Heart left ventricle (tissue), 13 donors: Measurements from ENCODE around the gene AMACR.
"Not testable (repeated sequence)": the region's sequence is repeated elsewhere in the genome, so short reads cannot be mapped to it uniquely, and the experiment has no call there.

Experiments
- CTCF ChIP-seq, 12 donors: fragments of 200-600 bp; sonication (generic) in 4 of 12; IDR thresholded peaks; one replicate each; pipeline versions ENCODE4 v1.5.0 to v1.8.0; 2018 to 2022; ENCODE audit warnings: antibody characterized with exemption in 12 of 12, mild to moderate bottlenecking in 5 of 12
- POLR2A ChIP-seq, 2 donors: fragments of 450-650 bp; IDR thresholded peaks; one replicate each; pipeline ENCODE4 v1.6.1; 2017; ENCODE audit warnings: antibody characterized with exemption in 2 of 2, mild to moderate bottlenecking in 2 of 2, moderate library complexity in 2 of 2
- donor health status: ischemic (EF 13 %, LVEDD 7.1; RV severe dilation, severe dysfunction).
- donor health status: DM: no; HTN: yes; CAD: no.
- donor health status: DM: no; HTN: no; CAD: no.
- donor health status: ischemic (EF 25% LVEDD 6.9; RV normal size, moderate dysfunction).
- donor health status: ischemic (EF 25% LVEDD 5.7; RV mildly dilated, moderate dysfunction).
- donor health status: ischemic (EF 35%, LVEDD 5.7; RV mildly dilated, moderate dysfunction).
- donor health status: nonischemic (EF 11% LVEDD 7.7; RV severe dilation, severe dysfunction).
- donor health status: DM: yes; HTN: yes; CAD: no.
- donor health status: PGD.
- donor health status: ischemic (EF 29% LVEDD 5.4; RV normal size, mild dysfunction).
- donor health status: nonischemic (EF 23%, LVEDD 6.1; RV moderate dilation, normal function).

GRCh38 chr5:34010146-34010545 is 2.3 kb upstream of the AMACR start:
- TF ChIP-seq CTCF, POLR2A (IDR thresholded peaks at IDR 0.05): not testable (repeated sequence)
